Posterior vena cava (tissue), 2 donors: ENCODE measurements around the gene ATP1A2. TPM values are rescaled to one million over a fixed set of nuclear protein-coding genes. Genes with fewer than 3 reads are reported as not detected.

Source experiments
- DNase-seq: peaks from one replicate; pipeline ENCODE4 v3.0.0-alpha.2; 2020; ENCODE audit warnings: low spot score
- intact Hi-C, 2 donors: fragments of 100-400 bp; cut with DNase I; formaldehyde crosslinking; loops; one replicate each; pipeline versions ENCODE4 v1.14.1 to v1.14.2; 2022 to 2023
- total RNA-seq, 2 donors: library from RNA; stranded (reverse); fragmentation: NEBNext Ultra II Directional; extraction: Animal tissue kit (Norgen Biotek cat#: 25700); gene quantifications; one replicate each; pipeline ENCODE4 v1.2.1, GENCODE V29; 2021
- donor health status: DM: yes; HTN: yes; CAD: no.
- donor health status: DM: yes; HTN: yes; CAD: no.

The ATP1A2 gene
- total RNA-seq, 2 donors from 2014 or later, result 4.1 to 10.8 TPM

DNA sequence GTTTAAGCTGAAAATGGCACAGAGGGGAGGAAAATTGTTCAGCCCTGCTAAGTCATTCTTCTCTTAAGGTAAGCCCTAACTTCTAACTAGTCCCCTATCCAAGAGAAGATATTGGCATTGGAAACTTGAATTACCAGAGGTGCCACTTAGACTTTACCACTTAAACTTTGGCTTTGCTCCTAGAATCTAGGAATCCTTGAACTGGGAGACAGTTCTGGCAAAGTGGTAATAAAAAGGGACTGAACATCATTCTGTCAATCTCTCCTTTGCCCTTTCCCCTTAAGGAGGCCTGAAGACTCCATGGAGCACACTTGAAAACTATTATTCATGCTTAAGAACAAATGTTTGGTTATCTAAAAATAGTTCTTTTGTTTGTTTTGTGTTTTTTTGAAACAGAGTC is 44.3 kb downstream of the ATP1A2 start:
- intact Hi-C loops, result no loop called here
- no peak for DNase-seq

- intact Hi-C loops, result no loop called here
- DNase-seq, result no peak
Observed at GRCh38 chr1:160161965-160162705, 46.6 kb downstream of the ATP1A2 start.

DNA sequence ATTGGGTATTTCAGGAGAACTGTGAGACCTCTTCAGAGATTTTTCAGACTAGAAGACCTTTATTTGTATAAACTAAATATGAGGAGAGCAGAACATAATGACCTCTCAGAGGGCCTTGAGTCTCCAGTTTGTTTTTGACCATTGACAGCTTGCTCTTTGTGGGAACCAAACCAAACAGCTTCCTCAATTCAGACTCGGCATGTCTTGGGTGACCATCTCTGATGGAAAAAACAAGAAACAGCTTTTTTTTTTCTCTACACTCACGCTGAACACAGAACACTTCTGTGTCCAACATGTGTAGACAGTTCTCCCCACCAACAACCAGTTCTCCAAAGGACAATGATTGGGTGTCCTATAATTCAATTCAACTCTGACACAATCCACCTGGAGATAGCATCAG is 47.4 kb downstream of the ATP1A2 start:
- DNase-seq, result no peak
- intact Hi-C loops, result no loop called here

GRCh38 chr1:160163615-160164014 is 48.1 kb downstream of the ATP1A2 start:
- no peak for DNase-seq
- intact Hi-C loops, result no loop called here

DNA sequence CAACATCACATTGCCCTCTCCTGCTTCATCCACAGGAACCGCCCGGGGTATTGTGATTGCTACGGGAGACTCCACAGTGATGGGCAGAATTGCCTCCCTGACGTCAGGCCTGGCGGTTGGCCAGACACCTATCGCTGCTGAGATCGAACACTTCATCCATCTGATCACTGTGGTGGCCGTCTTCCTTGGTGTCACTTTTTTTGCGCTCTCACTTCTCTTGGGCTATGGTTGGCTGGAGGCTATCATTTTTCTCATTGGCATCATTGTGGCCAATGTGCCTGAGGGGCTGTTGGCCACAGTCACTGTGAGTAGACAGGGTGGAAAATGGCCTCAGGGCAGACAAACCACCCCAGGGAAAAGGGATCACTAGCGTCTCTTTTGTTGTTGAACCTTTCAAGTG is 48.6 kb downstream of the ATP1A2 start:
- intact Hi-C loops, result no loop called here
- no peak for DNase-seq

DNA sequence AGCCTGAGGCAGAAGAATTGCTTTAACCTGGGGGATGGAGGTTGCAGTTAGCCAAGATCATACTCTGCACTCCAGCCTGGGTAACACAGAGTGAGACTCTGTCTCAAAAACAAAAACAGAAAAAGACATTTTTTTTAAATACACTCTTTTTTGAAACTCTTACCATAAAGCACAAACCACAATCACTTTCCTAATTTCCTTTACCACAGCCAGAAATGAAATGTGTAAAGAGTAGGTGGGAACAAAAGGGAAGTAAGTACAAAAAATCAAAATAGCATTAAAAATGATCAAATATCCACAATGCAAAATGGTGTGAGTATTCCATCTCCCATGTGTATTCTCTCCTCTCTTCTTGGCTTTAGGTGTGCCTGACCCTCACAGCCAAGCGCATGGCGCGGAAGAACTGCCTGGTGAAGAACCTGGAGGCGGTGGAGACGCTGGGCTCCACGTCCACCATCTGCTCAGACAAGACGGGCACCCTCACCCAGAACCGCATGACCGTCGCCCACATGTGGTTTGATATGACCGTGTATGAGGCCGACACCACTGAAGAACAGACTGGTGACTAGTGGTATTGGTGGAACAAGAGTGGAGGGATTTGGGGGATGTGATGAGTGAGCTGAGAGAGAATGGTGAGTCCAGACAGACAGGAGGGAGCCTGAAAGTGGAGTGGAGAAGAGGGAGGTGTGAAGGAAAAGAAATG is 50.8 kb downstream of the ATP1A2 start:
- intact Hi-C loops, result no loop called here
- DNase-seq, result no peak

GRCh38 chr1:160167056-160167455 is 51.5 kb downstream of the ATP1A2 start:
- no peak for DNase-seq
- intact Hi-C loops, result no loop called here

- intact Hi-C loops, result no loop called here
Observed at GRCh38 chr1:160167580-160167979, 52.0 kb downstream of the ATP1A2 start.

GRCh38 chr1:160168016-160168415 is 52.5 kb downstream of the ATP1A2 start:
- intact Hi-C loops, result no loop called here
- DNase-seq, result no peak

More at GRCh38 chr1:160167580-160167979, 52.0 kb downstream of the ATP1A2 start:
- DNase-seq, result no peak

GRCh38 chr1:160168609-160169369 is 53.2 kb downstream of the ATP1A2 start:
- intact Hi-C loops, result no loop called here
- DNase-seq, result no peak

DNA sequence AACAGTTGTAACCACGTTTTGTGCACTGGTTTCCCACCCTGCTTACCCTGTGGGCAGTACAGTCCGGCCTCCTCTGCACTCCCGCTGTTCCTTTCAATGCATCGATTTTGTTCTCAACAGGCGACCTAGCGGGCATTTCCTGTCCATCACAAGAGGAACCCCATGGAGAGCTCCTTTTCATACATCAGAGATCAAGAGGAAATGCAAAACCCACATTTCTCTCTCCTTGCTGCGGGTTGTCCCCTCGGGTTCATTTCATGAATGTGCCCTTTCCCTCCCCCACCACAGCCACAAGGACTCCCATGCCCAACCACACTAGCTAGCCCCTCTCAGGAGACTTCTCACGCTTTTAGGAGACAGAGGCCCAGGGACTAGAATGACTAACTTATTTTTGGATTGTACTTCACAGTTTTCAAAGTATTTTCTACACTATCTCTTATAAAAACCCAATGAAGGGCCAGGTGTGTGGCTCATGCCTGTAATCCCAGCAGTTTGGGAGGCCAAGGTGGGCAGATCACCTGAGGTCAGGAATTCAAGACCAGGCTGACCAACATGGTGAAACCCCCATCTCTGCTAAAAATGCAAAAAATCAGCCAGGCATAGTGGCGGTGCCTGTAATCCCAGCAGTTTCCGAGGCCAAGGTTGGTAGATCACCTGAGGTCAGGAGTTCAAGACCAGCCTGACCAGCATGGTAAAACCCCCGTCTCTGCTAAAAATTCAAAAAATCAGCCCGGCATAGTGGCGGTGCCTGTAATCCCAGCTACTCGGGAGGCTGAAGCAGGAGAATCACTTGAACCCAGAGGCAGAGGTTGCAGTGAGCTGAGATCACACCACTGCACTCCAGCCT is 54.2 kb downstream of the ATP1A2 start:
- no peak for DNase-seq
- intact Hi-C loops, result no loop called here

DNA sequence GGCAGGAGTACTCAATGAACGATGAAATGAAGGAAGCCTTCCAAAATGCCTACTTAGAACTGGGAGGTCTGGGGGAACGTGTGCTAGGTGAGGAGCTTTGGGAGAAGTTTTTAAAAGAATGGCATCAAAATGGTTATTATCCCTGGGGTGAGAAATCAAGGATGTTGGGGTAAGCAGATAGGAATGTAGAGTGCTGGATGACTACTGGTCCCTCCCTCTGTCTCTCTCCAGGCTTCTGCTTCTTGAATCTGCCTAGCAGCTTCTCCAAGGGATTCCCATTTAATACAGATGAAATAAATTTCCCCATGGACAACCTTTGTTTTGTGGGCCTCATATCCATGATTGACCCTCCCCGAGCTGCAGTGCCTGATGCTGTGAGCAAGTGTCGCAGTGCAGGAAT is 55.8 kb downstream of the ATP1A2 start:
- no peak for DNase-seq
- intact Hi-C loops, result no loop called here

- no peak for DNase-seq
- intact Hi-C loops, result no loop called here
Observed at GRCh38 chr1:160171980-160172379, 56.4 kb downstream of the ATP1A2 start.

DNA sequence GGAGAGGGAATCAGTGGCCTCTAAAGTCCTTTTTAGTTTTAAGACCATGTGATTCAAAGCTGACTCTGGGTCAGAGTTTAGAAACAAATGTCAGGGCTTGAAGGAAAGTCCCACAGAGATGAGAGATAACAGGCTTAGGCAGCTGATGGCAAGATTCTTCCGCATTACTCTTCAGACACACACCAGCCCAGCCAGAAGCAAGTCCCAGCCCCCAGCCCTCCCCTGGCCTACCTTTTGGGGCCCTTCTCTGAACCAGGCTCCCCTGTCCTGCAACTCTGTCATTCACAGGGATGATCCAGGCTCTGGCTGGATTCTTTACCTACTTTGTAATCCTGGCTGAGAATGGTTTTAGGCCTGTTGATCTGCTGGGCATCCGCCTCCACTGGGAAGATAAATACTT is 61.7 kb downstream of the ATP1A2 start:
- intact Hi-C loops, result no loop called here
- no peak for DNase-seq

- intact Hi-C loops, result no loop called here
Observed at GRCh38 chr1:160177667-160178066, 62.1 kb downstream of the ATP1A2 start.

DNA sequence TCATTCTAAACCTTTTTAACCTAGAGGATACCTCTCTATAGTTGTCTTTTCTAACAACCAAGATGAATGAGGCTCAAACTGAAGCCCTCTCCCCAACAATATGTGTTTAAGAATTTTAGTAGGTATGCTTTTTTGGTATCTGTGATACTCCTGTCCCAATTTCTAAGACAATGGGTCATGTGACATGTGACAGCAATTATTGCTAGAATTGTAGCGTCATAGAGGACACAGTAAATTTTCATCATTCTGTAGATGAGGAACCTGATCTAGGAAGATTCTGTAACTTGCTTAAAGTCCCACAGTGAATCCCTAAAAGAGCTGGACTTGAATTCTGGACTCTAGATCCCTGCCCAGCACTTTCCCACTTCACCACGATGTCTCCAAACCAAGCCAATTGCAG is 63.2 kb downstream of the ATP1A2 start:
- intact Hi-C loops, result no loop called here
- DNase-seq, result no peak

More at GRCh38 chr1:160177667-160178066, 62.1 kb downstream of the ATP1A2 start:
- DNase-seq, result no peak

DNA sequence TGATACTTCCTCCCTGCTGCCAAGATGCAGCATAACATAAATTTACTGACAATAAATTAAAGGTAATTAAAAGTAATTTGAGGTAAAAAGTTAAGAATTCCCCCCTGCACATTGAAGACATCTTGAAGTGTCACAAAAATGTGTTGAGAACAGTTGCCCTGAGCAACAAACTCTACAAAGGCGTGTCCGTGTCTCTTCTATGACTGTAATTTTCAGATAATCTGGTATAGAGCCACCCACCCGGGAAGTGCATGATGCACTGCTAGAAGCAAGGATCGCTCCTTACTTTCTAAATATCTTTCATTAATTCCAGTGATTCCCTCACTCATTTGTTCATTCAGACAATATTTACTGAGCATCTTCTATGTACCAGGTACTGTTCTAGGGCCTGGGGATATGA is 63.8 kb downstream of the ATP1A2 start:
- DNase-seq, result no peak
- intact Hi-C loops, result no loop called here

- intact Hi-C loops, result no loop called here
Observed at GRCh38 chr1:160186246-160186645, 70.7 kb downstream of the ATP1A2 start.

DNA sequence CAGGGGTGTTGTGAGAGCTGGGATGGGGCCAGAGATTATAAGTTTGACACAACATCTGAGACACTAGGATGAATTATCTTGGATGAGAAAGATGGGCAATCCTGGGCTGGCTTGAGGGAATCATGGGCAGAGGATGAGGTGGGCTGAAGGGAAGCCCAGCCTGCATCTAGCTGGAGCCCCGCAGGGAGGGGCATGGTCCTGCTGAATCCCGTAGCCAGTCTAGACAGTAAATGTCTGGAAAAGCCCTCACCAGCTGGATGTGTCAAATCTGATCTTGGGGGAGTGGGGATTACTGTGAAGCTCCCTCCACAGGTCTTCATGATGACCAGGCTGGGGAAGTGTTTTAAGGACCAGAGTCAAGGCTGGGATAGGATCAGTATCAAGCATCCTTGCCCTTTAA is 71.2 kb downstream of the ATP1A2 start:
- DNase-seq, result no peak
- intact Hi-C loops, result no loop called here

More at GRCh38 chr1:160186246-160186645, 70.7 kb downstream of the ATP1A2 start:
- DNase-seq, result no peak
